Uterus (tissue), 2 donors: ENCODE measurements around the gene BOK.

Source experiments
- POLR2A ChIP-seq, 2 donors: fragments of 450-650 bp; IDR thresholded peaks; one replicate each; pipeline ENCODE4 v1.6.1; 2016; ENCODE audit warnings: antibody characterized with exemption in 2 of 2, mild to moderate bottlenecking in 1 of 2, moderate library complexity in 1 of 2
- TF ChIP-seq, protein P1 (sequence below), 4 experiments: fragments of 200-600 bp in 2 of 4; fragments of 450-650 bp in 2 of 4; sonication (generic) in 2 of 4; IDR thresholded peaks; one replicate each; pipeline ENCODE4 v1.5.1; 2016 to 2019; ENCODE audit warnings: antibody characterized with exemption in 4 of 4, mild to moderate bottlenecking in 2 of 4, moderate library complexity in 1 of 4

DNA sequence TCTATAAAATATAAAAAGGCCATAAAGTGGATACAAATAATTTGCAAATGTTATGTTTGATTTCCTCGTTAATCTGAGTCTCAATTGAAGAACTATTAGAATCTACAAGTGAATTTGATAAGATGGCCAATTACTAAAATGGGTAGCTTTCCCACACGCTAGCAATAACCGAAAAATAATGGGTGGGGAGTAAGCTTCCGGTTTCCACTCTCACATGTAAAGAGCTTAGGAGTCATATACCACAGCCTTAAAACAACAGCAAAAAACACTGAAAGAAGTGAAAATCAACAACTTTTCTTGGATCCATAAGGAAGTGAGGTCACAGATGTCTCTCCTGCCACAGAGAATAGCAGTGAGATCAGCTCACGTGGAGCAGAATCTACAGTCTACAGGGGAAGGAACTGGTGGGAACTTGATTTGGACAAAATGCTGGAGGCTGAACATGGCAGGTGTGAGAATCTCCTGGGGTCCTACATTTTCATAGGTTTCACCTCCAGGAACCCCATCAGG lies 59.8 kb downstream of the BOK start:
- TF ChIP-seq, protein P1, sequence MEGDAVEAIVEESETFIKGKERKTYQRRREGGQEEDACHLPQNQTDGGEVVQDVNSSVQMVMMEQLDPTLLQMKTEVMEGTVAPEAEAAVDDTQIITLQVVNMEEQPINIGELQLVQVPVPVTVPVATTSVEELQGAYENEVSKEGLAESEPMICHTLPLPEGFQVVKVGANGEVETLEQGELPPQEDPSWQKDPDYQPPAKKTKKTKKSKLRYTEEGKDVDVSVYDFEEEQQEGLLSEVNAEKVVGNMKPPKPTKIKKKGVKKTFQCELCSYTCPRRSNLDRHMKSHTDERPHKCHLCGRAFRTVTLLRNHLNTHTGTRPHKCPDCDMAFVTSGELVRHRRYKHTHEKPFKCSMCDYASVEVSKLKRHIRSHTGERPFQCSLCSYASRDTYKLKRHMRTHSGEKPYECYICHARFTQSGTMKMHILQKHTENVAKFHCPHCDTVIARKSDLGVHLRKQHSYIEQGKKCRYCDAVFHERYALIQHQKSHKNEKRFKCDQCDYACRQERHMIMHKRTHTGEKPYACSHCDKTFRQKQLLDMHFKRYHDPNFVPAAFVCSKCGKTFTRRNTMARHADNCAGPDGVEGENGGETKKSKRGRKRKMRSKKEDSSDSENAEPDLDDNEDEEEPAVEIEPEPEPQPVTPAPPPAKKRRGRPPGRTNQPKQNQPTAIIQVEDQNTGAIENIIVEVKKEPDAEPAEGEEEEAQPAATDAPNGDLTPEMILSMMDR (IDR thresholded peaks at IDR 0.05), result no peak
- TF ChIP-seq POLR2A (IDR thresholded peaks at IDR 0.05), result no peak
